ENCODE measurements around the gene GSX2.

DNA sequence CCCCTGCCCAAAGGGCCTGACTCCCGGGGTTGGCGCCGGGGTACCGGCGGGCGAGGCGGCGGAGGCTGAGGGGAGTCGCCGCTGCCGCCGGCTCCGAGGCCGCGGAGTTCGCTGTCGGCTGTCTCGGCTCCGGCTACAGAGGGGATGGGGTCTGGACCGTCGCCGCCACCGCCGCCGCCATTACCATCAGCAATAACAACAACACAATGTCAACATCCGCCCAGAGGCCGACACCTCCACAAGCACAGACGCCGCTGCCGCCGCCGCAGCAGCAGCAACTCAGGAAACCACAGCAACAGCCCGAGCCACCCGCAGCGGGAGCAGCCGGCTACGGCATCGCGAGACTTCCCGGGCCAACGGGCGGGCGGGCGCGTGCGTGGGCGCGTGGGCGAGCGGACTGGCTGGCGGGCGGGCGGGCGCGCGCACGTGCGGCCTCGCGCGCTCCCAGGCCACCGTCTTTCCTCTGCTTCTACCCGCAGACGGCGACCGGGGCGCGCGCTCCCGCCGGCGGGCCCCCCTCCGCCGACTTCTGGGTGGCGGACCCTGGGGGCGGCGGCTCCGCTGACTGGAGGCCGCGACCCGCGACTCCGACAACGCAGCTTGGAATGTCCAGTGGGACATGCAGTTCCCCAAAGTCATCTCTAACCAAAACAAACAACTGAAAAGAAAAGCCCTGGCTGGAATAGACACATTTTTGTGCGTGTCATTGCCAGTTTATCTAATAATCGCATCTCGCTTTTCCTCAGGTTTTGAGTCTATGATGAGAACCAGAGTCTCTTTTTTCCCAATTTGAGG is 35.4 kb upstream of the GSX2 start, which contains the start of gene CHIC2:
- no peak for TF ChIP-seq CEBPB (IDR thresholded peaks at IDR 0.05; ENCODE audit: low read depth)
- TF ChIP-seq, protein P1, sequence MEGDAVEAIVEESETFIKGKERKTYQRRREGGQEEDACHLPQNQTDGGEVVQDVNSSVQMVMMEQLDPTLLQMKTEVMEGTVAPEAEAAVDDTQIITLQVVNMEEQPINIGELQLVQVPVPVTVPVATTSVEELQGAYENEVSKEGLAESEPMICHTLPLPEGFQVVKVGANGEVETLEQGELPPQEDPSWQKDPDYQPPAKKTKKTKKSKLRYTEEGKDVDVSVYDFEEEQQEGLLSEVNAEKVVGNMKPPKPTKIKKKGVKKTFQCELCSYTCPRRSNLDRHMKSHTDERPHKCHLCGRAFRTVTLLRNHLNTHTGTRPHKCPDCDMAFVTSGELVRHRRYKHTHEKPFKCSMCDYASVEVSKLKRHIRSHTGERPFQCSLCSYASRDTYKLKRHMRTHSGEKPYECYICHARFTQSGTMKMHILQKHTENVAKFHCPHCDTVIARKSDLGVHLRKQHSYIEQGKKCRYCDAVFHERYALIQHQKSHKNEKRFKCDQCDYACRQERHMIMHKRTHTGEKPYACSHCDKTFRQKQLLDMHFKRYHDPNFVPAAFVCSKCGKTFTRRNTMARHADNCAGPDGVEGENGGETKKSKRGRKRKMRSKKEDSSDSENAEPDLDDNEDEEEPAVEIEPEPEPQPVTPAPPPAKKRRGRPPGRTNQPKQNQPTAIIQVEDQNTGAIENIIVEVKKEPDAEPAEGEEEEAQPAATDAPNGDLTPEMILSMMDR (IDR thresholded peaks at IDR 0.05 in 2 of 3, conservative IDR thresholded peaks at IDR 0.05 in 1 of 3; ENCODE audit: borderline replicate concordance in 1 of 3, insufficient read depth in 1 of 3, low read depth in 2 of 3, low read length in 2 of 3), result no peak
- TF ChIP-seq EGR1 (IDR thresholded peaks at IDR 0.05; ENCODE audit: low read depth), result peak; percentile 88
- peak; percentile 72 for TF ChIP-seq POLR2A (IDR thresholded peaks at IDR 0.05; ENCODE audit: borderline replicate concordance, extremely low read depth, insufficient read depth, insufficient read length)

Data from HCT116 (cell line).